Right ventricle myocardium superior (tissue), 1 donor: ENCODE measurements around the gene ATP8A1. TPM values are rescaled to one million over a fixed set of nuclear protein-coding genes. Genes with fewer than 3 reads are reported as not detected.
"Not testable (repeated sequence)": the region's sequence is repeated elsewhere in the genome, so short reads cannot be mapped to it uniquely, and the experiment has no call there.

Experiments
- ATAC-seq: fragments of 200-7000 bp; cut with Tn5 transposase; one replicate; pipeline ENCODE4 v1.9.1; 2020; ENCODE audit warnings: mild to moderate bottlenecking; ENCODE audit not compliant: poor library complexity
- DNase-seq: peaks from one replicate; pipeline ENCODE4 v3.0.0-alpha.2; 2020
- intact Hi-C: fragments of 100-400 bp; cut with DNase I; formaldehyde crosslinking; loops from one replicate; pipeline ENCODE4 v1.11.2; 2022
- total RNA-seq: library from RNA; stranded (reverse); fragmentation: NEBNext Ultra II Directional; extraction: Animal tissue kit (Norgen Biotek cat#: 25700); gene quantifications from one replicate; pipeline ENCODE4 v1.2.1, GENCODE V29; 2021
- donor health status: DM: no; HTN: yes; CAD: no; lungs with severe emphysema.

The ATP8A1 gene
- total RNA-seq, 1 donor from 2014 or later = 19.3 TPM

DNA sequence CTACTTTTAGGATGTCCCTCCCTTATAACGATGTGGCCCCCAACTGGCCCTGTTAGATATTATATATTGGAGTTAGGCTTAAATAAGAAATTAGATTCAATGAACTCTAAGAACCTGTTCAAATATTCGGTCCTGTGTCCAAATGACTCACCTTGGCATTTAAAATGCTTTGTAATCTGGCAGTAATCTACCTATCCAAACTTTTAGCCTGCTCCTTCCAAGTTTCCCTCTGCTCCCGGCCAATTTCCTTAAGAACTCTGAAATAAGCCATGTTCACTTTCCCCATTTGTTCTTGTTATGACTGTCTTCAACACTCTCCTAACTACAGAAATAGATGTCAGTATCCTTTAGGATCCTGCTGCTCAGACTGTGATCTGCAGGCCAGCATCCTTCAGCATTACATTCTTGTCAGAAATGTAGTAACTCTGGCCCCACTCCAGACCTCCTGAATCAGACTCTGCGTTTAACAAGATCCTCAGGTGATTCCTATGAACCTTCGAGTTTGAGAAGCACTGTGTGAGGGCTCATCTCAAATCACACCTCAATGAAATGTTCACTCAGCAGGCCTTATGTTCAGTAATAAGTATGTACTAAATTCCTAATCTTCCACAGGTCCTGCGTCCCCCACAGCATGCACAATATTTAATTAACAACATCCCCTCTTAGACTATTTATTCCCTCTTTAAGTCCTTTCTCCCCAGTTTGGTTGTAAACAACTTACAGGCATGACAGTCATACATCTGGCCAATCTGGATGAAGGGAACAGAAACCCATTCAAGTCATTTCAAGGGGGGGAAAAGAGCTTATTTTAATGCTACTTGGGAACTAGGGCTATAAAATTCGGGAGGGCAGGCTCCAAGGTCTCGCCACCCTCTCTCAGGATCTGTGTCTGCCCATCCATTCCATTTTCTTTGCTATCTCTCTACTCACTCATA, 3.0 kb downstream of the ATP8A1 start:
- ATAC-seq (no peak), DNase-seq (no peak)
- intact Hi-C loops = loop anchor here (10.0 kb wide), 1 partner anchor 79 kb away; no protein-coding TSS in a partner anchor

DNA sequence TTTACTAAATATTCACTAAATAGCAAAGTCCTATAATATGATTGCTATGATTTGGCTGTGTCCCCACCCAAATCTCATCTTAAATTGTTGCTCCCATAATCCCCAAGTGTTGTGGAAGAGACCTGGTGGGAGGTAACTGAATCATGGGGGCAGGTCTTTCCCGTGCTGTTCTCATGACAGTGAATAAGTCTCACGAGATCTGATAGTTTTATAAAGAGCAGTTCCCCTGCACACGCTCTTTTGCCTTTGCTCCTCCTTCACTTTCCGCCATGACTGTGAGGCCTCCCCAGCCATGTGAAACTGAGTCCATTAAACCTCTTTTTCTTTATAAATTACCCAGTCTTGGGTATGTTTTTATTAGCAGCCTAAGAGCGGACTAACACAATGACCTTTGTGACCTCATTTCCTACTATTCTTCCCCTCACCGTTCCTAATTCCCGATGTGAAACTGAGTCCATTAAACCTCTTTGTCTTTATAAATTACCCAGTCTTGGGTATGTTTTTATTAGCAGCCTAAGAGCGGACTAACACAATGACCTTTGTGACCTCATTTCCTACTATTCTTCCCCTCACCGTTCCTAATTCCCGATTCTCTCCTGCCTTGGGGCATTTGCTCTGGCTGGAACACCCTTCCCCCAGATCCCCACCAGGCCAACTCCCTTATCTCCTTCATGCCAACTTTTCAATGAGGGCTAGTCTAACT, 4.2 kb downstream of the ATP8A1 start:
- ATAC-seq, DNase-seq: not testable (repeated sequence)
- intact Hi-C loops = loop anchor here (10.0 kb wide), 1 partner anchor 78 kb away; no protein-coding TSS in a partner anchor

DNA sequence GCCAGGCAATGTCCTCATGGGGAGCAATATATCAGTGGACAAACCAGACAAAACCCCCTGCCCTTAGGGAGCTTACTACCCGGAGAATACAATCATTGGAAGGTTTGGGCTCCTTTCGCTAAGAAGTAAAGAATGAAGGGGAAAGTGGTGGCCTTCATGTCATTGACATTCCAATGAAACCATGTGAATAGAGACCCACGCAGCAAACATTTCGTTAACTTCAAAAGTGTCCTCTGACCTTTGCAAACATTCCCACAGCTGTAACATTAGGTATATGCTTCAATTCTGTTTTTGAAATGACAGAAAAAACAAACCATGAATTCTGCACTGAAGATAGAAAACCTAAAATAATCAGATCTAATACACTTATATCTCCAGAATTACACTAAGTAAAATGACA, 7.0 kb downstream of the ATP8A1 start:
- ATAC-seq (no peak), DNase-seq (no peak)
- intact Hi-C loops = loop anchor here (10.0 kb wide), 1 partner anchor 75 kb away; no protein-coding TSS in a partner anchor

DNA sequence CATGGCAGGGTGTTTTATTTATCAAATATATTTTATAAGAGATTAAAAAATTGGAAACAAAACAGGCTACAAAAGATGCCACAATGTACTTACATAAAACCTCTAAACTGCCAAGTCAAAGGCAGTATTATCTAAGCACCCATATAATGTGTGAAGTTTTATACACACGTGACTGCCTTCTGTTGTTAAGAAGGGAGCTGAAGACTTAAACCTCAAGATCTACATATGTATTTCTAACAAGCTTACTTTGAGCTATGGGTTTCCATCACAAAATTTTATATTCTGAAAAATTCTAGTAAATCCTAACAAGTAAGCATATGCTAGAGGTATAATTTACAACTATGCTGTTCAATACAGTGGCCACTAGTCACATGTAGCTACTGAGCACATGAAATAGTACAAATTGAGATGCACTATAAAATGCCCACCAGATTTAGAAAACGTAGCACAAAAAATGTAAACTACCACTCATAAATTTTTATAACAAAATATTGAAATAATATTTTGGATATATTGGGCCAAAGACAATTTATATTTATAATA, 9.8 kb downstream of the ATP8A1 start:
- intact Hi-C loops = no loop called here
- DNase-seq (no peak), ATAC-seq (no peak)

DNA sequence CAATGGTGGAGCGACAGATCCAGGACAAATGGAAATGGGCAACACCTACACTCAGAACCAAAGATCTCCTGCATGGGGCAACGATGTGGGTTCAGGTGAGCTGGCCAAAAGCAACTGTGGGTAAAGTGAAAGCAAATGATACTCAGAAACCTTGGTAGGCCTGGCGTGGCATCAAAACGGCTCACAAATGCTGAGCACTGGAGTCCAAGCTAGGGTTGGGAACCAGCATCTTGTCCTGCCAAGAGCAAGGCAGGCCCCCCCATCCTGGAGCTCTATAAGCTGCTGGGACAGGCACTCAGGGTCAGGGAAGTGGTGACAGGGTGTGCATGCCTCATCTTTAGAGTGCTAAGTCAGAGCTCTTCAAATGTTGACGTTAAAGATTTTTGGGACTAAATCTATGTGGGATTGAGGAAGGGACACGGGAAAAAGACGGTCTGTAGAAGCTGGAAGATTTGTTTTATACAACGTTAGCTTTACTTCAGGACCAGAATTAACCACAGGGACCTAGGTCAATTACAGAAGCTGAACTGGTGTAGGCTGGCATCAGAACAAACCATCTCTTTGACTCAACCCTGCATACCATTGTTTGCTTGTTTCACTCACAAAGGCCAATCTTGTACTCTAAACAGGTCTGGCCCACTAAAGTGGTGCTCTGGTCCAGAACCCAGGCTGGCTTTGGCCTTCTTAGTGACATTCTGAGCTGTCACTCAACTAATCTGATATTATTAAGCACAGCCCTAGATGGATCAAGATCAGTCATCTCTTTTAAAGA, 10.7 kb downstream of the ATP8A1 start:
- intact Hi-C loops = no loop called here
- DNase-seq = no peak
- ATAC-seq = peak; percentile 53

DNA sequence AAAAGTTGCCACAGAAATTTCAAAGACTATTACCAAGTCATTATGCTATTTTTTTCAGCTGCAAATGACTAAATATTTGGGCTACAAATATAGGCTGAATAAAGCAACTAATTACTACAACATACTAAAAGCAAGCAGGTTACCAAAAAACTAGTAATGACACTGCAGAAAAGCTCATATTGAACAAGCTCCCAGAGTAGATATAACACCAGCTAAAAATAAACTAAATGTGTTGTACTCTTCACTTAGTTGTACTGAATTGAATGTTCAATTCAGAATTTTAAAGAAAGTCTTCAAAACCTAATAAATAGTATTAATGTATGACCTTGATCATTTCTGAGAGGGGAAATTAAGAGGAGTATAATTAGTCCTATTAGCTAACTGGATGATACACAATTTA, 12.0 kb downstream of the ATP8A1 start:
- no peak for DNase-seq
- intact Hi-C loops = no loop called here
- peak; percentile 42 for ATAC-seq

DNA sequence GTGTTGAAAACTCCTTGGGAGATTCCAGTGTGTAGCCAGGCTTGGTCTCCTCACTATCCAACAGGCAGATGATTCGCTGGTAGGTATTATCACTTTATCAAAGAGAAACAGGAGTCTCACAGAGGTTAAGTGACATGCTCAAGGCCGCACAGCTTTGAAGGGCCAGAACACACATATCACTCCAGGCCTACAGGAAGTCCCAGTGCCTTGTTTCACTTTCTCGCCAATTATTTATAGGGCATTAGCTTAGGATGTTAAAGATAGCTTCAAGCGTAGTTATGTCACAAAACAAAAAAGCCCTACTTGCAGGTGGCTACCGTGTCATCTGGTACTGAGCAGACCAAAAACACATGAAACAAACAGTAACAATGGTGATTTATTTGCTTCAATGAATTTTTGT, 13.2 kb downstream of the ATP8A1 start:
- peak; percentile 61 for ATAC-seq

DNA sequence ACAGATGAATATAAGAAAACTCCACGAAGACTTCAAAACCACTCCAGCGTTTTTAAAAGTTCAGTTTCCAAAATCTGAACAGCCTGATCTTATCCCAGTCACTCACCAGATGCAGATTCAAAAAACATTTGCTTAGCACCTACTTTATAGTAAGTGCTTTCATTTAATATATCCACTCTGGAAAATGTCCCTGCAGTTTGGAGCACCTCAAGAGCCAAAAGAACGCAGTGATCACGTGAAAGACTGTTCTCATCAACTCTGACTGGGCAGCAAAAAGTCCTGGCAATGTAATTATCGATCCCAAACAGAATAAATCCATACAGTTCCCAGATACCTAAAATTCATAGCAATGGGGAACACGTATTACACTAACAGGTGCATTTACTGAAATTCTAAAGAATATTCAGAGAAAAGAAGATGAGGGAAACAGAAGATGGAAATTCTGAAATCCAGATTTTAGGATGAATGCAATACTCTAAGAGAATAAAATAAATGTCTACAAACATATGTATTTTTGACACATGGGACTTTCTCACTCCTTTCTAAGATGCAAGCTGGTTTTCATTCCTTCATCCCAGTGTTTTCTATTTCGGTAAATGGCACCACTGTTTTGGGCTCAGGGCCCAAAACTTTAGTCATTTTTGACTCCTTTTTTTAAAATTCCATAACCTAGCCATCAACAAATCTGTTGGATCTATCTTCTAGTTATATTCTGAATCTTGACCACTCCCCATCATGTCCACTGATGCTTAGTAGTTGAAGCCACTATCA, 13.9 kb downstream of the ATP8A1 start:
- no peak for DNase-seq
- ATAC-seq = peak; percentile 24
- intact Hi-C loops = no loop called here

More for the DNA sequence above, 13.2 kb downstream of the ATP8A1 start:
- DNase-seq = no peak
- intact Hi-C loops = no loop called here

DNA sequence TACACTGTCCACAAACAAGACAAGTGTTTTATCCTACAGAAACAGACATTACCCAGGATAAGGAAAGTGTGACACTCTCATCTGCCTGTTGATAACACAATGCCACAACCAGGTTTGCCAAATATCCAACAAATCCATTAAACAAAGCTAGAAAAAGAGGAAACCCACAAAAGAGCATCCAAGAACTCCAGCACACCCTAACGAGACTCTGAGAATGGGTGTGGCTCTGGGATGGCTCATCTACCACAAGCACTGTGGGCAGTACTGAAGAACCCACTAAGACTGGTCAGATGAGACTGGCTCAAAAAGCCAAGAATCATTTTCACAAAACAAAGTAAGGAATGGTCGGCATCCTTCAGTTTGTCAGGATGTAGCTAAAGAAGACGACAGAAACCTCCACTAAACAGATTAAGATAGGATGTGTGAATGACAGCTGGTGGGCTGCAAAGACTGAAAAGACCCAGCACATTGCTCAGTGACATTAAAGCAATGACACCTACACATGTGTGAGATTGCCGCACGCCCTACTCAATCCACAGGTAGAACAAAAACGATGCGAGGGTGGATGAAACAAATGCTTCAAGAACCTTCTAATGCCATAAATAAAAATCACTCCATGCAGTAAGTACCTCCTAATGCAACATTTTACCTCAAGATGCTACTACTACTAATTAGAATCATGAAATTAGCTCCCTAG, 14.7 kb downstream of the ATP8A1 start:
- no peak for ATAC-seq
- no peak for DNase-seq
- intact Hi-C loops = no loop called here

DNA sequence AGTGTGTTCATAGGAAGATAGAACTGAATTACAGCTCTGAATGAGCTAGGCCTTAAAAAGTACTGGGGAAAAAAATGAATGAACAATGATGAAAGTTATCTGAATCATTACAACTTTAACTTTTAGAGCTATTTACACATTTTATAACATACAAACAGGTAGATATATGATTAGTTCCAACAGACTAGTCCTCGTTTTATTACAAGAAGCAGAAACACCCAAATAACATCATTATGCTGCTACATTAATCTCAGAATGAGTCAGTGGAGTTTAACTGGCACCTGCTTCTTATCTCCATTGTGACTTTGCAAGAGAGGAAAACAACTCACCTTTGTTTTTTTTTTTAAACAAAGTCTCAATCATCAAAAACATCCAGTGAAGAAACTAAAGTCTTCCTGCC, 15.2 kb downstream of the ATP8A1 start:
- no peak for ATAC-seq
- intact Hi-C loops = no loop called here

DNA sequence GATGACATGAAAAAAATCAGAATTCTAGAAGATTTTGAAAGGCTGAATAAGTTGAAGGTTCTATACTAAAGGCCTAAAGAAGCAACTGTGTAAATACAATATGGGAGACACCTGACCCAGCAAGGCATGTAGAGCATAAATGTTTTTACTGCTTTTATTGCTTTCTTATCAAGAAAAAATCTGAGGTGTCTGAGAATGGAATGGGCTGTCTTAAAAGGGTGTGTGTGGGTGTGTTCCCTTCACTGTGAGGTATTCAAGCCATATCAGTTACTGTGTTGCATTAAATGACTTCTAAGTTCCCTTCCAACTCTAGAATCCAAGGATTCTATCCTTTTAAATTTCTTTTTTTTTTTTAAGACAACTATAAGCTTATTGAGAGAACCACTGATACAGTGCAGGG, 15.7 kb downstream of the ATP8A1 start:
- DNase-seq (no peak), ATAC-seq (no peak)
- intact Hi-C loops = no loop called here

More for the DNA sequence above, 15.2 kb downstream of the ATP8A1 start:
- DNase-seq = no peak

DNA sequence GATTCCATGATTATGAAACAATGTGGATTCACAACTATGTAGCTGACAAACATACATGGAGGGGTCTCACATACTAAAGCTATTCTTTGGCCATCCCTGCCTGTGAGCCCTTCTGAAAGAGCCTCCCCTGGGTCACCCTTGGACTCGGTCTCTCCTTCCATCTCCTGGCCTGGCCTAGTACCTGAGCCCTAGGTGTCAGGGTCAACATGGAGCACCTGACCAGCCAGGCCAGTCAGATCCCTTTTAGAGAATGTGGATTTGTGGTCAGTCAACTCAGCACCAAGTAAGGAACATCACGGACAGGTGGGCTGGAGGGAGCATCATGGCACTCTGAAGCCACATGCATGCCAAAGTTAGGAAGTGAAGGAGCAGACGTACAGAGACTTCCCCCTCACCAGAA, 16.3 kb downstream of the ATP8A1 start:
- intact Hi-C loops = no loop called here
- DNase-seq = no peak
- no peak for ATAC-seq

DNA sequence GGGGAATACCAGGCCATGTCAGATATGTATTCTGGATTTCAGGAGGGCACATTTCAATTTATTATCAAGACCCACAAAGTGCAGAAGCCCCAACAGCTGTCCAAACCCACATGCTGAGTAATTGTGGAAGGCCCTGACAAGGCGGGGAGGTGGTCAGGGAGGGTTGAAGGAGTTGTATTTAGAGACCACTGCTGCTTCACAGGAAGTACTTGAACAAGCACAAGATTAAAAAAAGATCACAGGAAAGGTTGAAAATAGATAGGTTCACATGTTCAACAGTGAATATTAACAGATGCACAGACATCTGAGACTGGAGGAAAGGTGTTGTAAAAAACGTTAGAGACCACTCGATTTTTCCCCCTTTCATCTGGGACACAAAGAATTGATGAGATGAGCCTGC, 17.9 kb downstream of the ATP8A1 start:
- intact Hi-C loops = no loop called here
- DNase-seq (no peak), ATAC-seq (no peak)

DNA sequence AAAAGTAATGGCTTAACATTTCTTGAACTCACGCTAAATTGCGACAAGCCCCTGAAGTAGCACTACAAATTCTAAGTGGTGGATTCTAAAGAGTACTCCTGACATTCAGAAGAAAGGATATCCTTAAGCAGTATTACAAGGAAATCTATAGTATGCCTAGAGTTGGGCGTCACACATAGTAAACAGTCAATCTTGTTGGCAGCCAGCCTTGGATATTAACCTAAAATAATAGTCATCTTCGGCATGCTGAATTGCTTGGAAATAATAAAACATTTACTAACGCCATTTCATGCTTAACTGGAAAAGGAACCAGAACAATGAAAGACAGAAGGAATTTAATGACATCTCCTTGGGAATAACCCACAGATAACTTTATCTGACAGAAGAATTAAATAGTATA, 18.6 kb downstream of the ATP8A1 start:
- ATAC-seq = no peak
- intact Hi-C loops = no loop called here

DNA sequence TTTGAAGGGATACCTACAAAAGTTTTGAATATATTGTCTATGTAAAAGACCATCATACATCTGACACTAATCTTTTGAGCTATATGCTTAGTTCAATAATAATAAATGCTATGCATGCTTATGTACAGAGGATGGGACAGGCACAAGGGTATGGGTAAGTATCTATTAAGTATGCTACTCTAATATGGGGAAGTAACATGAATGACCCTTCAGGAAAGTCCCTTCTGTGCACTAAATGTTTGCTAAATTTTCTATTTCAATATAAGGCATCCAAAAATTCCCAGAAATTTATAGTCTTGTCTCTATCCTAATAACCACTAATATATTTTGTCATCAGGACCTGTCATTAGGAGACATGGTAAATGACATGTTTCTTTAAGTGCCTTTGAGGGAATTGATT, 19.0 kb downstream of the ATP8A1 start:
- DNase-seq = no peak
- intact Hi-C loops = no loop called here
- no peak for ATAC-seq

More for the DNA sequence above, 18.6 kb downstream of the ATP8A1 start:
- DNase-seq = no peak

DNA sequence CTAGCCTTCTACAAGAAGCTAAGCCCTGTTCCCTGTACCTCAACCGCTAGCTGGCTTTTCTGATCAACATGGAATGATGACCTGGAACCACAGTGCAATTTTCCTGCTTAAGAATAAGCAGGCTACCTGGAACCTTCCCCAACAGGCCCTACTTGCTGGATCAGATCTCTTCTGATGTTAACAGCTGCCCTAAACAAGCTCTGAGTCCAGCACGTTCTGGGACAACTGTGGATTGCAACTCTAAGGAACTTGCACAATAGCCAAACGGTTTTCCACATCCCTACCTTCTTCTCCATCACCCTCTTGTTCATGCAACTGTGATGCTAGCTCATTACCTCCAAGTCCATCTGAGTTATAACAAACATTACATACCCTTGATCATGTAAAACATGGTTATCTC, 19.8 kb downstream of the ATP8A1 start:
- intact Hi-C loops = no loop called here
- no peak for DNase-seq
- no peak for ATAC-seq

DNA sequence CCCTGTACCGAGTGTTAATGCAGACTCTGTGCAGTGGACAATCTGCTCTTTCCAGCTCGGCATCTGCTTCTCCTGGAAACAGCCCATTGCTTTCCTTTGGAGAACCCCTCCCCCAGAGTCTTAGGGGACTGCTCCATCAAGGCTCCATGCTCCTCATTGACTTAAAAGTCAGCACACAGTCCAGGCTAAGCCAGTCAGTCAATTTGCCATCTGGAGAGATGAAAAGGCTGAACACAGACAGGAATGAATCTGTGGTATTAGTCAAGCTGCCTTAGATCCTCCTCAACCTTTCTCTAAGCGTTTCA, 20.3 kb downstream of the ATP8A1 start:
- ATAC-seq = no peak
- intact Hi-C loops = no loop called here
- no peak for DNase-seq
